ENCODE data around the gene SLC31A1.

GRCh38 chr9:113183956-113184488, 37.3 kb upstream of the SLC31A1 start:
- TF ChIP-seq RARB (CRISPR knock-in tag; IDR thresholded peaks at IDR 0.05) = no peak
- no peak for TF ChIP-seq CSDC2 (CRISPR knock-in tag; IDR thresholded peaks at IDR 0.05)
- no peak for TF ChIP-seq CREB5 (CRISPR knock-in tag; IDR thresholded peaks at IDR 0.05; ENCODE audit: low read depth)
- no peak for TF ChIP-seq TOX (CRISPR knock-in tag; IDR thresholded peaks at IDR 0.05; ENCODE audit: borderline replicate concordance)
